GM23338 (cell line): ENCODE measurements around the gene MGAT5. TPM values are rescaled to one million over a fixed set of nuclear protein-coding genes. Genes with fewer than 3 reads are reported as not detected.

ENCODE experiments used
- ATAC-seq: fragments of 200-7000 bp; cut with Tn5 transposase; 3 replicates; pipeline ENCODE4 v1.9.1; 2020
- DNase-seq: peaks from one replicate; pipeline ENCODE4 v3.0.0-alpha.2; 2015; ENCODE audit warnings: low spot score
- H2AFZ ChIP-seq: fragments of 200-600 bp; sonication (generic); 2 replicates; pipeline ENCODE4 v1.8.0; 2016; ENCODE audit warnings: antibody characterized with exemption, mild to moderate bottlenecking, moderate library complexity
- H3F3A ChIP-seq: fragments of 200-600 bp; sonication (generic); replicated peaks from 2 replicates; pipeline ENCODE4 v1.8.0; 2017; ENCODE audit warnings: antibody characterized with exemption, mixed run types, low read depth
- H3K27ac ChIP-seq: fragments of 200-600 bp; sonication (generic); 2 replicates; pipeline ENCODE4 v1.6.1; 2016; ENCODE audit warnings: low read depth
- H3K27me3 ChIP-seq: fragments of 200-600 bp; sonication (generic); 2 replicates; pipeline ENCODE4 v1.8.0; 2016; ENCODE audit warnings: mild to moderate bottlenecking, mixed run types, moderate library complexity; ENCODE audit not compliant: insufficient read depth
- H3K36me3 ChIP-seq: fragments of 200-600 bp; sonication (generic); 2 replicates; pipeline ENCODE4 v1.8.0; 2016; ENCODE audit warnings: mild to moderate bottlenecking; ENCODE audit not compliant: insufficient read depth
- H3K4me1 ChIP-seq: fragments of 200-600 bp; sonication (generic); 2 replicates; pipeline ENCODE4 v1.8.0; 2016; ENCODE audit warnings: mild to moderate bottlenecking, moderate library complexity; ENCODE audit not compliant: insufficient read depth
- H3K4me2 ChIP-seq: fragments of 200-600 bp; sonication (generic); 2 replicates; pipeline ENCODE4 v1.7.1; 2017; ENCODE audit warnings: mixed run types
- H3K4me3 ChIP-seq: fragments of 200-600 bp; sonication (generic); 2 replicates; pipeline ENCODE4 v1.6.1; 2016; ENCODE audit warnings: mixed run types
- H3K79me2 ChIP-seq: fragments of 200-600 bp; sonication (generic); replicated peaks from 2 replicates; pipeline ENCODE4 v1.8.0; 2017; ENCODE audit warnings: mild to moderate bottlenecking; ENCODE audit not compliant: insufficient read depth
- H3K9me2 ChIP-seq: fragments of 200-600 bp; sonication (generic); 2 replicates; pipeline ENCODE4 v1.8.0; 2017; ENCODE audit not compliant: insufficient read depth
- H4K20me1 ChIP-seq: fragments of 200-600 bp; sonication (generic); replicated peaks from 2 replicates; pipeline ENCODE4 v1.8.0; 2017; ENCODE audit warnings: mild to moderate bottlenecking; ENCODE audit not compliant: insufficient read depth
- H3K27ac Mint-ChIP-seq: 2 replicates; pipeline ENCODE4 v1.8.0; 2020; ENCODE audit warnings: inconsistent platforms, mild to moderate bottlenecking, moderate library complexity, mixed read lengths
- H3K27me3 Mint-ChIP-seq: 3 replicates; pipeline ENCODE4 v1.8.0; 2022; ENCODE audit warnings: low read depth, mild to moderate bottlenecking, moderate library complexity, mixed read lengths, inconsistent platforms; ENCODE audit not compliant: insufficient read depth, poor library complexity
- H3K36me3 Mint-ChIP-seq: 3 replicates; pipeline ENCODE4 v1.8.0; 2021; ENCODE audit warnings: low read depth, mild to moderate bottlenecking, inconsistent platforms, moderate library complexity, mixed read lengths
- H3K4me1 Mint-ChIP-seq: 3 replicates; pipeline ENCODE4 v1.8.0; 2020; ENCODE audit warnings: mild to moderate bottlenecking, inconsistent platforms, mixed read lengths
- H3K4me3 Mint-ChIP-seq: 3 replicates; pipeline ENCODE4 v1.8.0; 2021; ENCODE audit warnings: moderate library complexity, mild to moderate bottlenecking, inconsistent platforms, mixed read lengths
- H3K9me3 Mint-ChIP-seq: 3 replicates; pipeline ENCODE4 v1.8.0; 2020; ENCODE audit warnings: moderate library complexity, mild to moderate bottlenecking, inconsistent platforms, mixed read lengths
- CTCF ChIP-seq, 2 experiments: fragments of 200-600 bp in 1 of 2; sonication (generic) in 1 of 2; conservative IDR thresholded peaks; 2 replicates each; pipeline versions ENCODE4 v1.5.1 to v1.6.1; 2016 to 2017; ENCODE audit warnings: antibody characterized with exemption in 2 of 2, low read depth in 2 of 2, mild to moderate bottlenecking in 2 of 2, moderate library complexity in 1 of 2
- EZH2 ChIP-seq: fragments of 200-600 bp; sonication (generic); IDR thresholded peaks from one replicate; pipeline ENCODE4 v1.8.0; 2017; ENCODE audit warnings: antibody characterized with exemption, mild to moderate bottlenecking, low read depth; ENCODE audit not compliant: unreplicated experiment
- JUNB ChIP-seq: IDR thresholded peaks from one replicate; pipeline ENCODE4 v1.6.1; 2016; ENCODE audit warnings: antibody characterized with exemption; ENCODE audit not compliant: unreplicated experiment
- STAT1 ChIP-seq: IDR thresholded peaks from one replicate; pipeline ENCODE4 v1.6.1; 2016; ENCODE audit warnings: antibody characterized with exemption; ENCODE audit not compliant: unreplicated experiment
- ZNF462 ChIP-seq: fragments of 250-450 bp; sonication (Bioruptor Pico); IDR thresholded peaks from 2 replicates; pipeline ENCODE4 v1.5.0; 2020; ENCODE audit warnings: mild to moderate bottlenecking, moderate library complexity
- polyA plus RNA-seq: library from polyadenylated mRNA; unstranded; fragments of >200 nt; fragmentation: Nextera tagmentation; extraction: Ambion mirVana; gene quantifications from 2 replicates; pipeline ENCODE4 v1.2.1, GENCODE V29; 2016
- total RNA-seq: library from RNA; depleted of rRNA; stranded (reverse); fragments of >200 nt; shearing (Covaris generic); gene quantifications from 2 replicates; pipeline ENCODE4 v1.2.3, GENCODE V29; 2014

The MGAT5 gene
- total and polyA plus RNA-seq, 2 experiments from 2014 or later: 4.6 to 27.6 TPM

GRCh38 chr2:134411279-134411827 lies 157.5 kb downstream of the MGAT5 start (continued):
- TF ChIP-seq ZNF462 (no peak), JUNB (no peak), EZH2 (no peak), STAT1 (no peak)

- Histone ChIP-seq H4K20me1 (0 out of 2 replicates have a peak, but pooled peaks cover 3% of the 10 kb centered on the region), H3K36me3 (no peaks in the 10 kb centered on the region), H3K4me1 (peaks cover 5% of the 10 kb centered on the region; the same call in 1 of the 2 replicates), H3F3A (no peaks in the 10 kb centered on the region), H3K9me2 (no peaks in the 10 kb centered on the region), H3K79me2 (no peaks in the 10 kb centered on the region), H3K4me3 (no peak overlapping the region), H3K4me2 (no peak overlapping the region), H3K27me3 (no peaks in the 10 kb centered on the region), H2AFZ (no peak overlapping the region), H3K27ac (0 out of 2 replicates have a peak overlapping the region, but pooled peaks have one; percentile 36)
- peaks cover 9% of the 10 kb centered on the region; the same call in 2 of the 3 replicates for H3K4me1 Mint-ChIP-seq
- DNase-seq (peak; percentile 82), ATAC-seq (peak; percentile 97)
- H3K27ac Mint-ChIP-seq: no peak overlapping the region
- H3K4me3 Mint-ChIP-seq: no peak overlapping the region
- no peaks in the 10 kb centered on the region for H3K9me3 Mint-ChIP-seq
- H3K27me3 Mint-ChIP-seq: no peaks in the 10 kb centered on the region
- TF ChIP-seq CTCF (conservative IDR thresholded peaks at IDR 0.05; ENCODE audit: low read depth in 2 of 2): peak; percentile 58 to 87
- TF ChIP-seq ZNF462: no peak
- no peaks in the 10 kb centered on the region for H3K36me3 Mint-ChIP-seq
Observed at GRCh38 chr2:134411828-134412638, 158.2 kb downstream of the MGAT5 start.
